OCI-LY1 (cell line): Measurements from ENCODE around the gene WDR74.

ENCODE experiments used
- H2AFZ ChIP-seq: fragments of 200-600 bp; sonication (generic), shearing (Covaris generic); 2 replicates; pipeline ENCODE4 v1.6.0; 2014; ENCODE audit warnings: antibody characterized with exemption, mild to moderate bottlenecking, low read length
- H3F3A ChIP-seq: fragments of 200-600 bp; sonication (generic), shearing (Covaris generic); 2 replicates; pipeline ENCODE4 v1.6.0; 2014; ENCODE audit warnings: mild to moderate bottlenecking, antibody characterized with exemption, low read length, moderate library complexity; ENCODE audit not compliant: insufficient read depth
- H3K27ac ChIP-seq: fragments of 200-600 bp; sonication (generic); 2 replicates; pipeline ENCODE4 v1.5.1; 2014; ENCODE audit warnings: low read length, mixed run types, mild to moderate bottlenecking, low read depth; ENCODE audit not compliant: poor library complexity, severe bottlenecking
- H3K27me3 ChIP-seq: fragments of 200-600 bp; sonication (generic); 2 replicates; pipeline ENCODE4 v1.6.0; 2014; ENCODE audit warnings: antibody characterized with exemption, mild to moderate bottlenecking, low read length, moderate library complexity; ENCODE audit not compliant: insufficient read depth
- H3K36me3 ChIP-seq: fragments of 200-600 bp; sonication (generic); 2 replicates; pipeline ENCODE4 v1.6.1; 2014; ENCODE audit warnings: mild to moderate bottlenecking, antibody characterized with exemption, low read length, moderate library complexity, mixed read lengths; ENCODE audit not compliant: insufficient read depth
- H3K4me1 ChIP-seq: fragments of 200-600 bp; sonication (generic); 2 replicates; pipeline ENCODE4 v1.5.1; 2014; ENCODE audit warnings: mild to moderate bottlenecking, low read length, moderate library complexity; ENCODE audit not compliant: insufficient read depth, severe bottlenecking
- H3K4me2 ChIP-seq: fragments of 200-600 bp; sonication (generic), shearing (Covaris generic); 2 replicates; pipeline ENCODE4 v1.6.1; 2014; ENCODE audit warnings: low read length
- H3K4me3 ChIP-seq: fragments of 200-600 bp; sonication (generic); 2 replicates; pipeline ENCODE4 v1.5.1; 2014; ENCODE audit warnings: low read length, low read depth, mild to moderate bottlenecking, mixed read lengths; ENCODE audit not compliant: poor library complexity, severe bottlenecking
- H3K79me2 ChIP-seq: fragments of 200-600 bp; shearing (Covaris generic); 2 replicates; pipeline ENCODE4 v1.6.1; 2016; ENCODE audit warnings: mixed run types, low read length, mixed read lengths; ENCODE audit not compliant: insufficient read depth
- H3K9ac ChIP-seq: fragments of 200-600 bp; sonication (generic), shearing (Covaris generic); 2 replicates; pipeline ENCODE4 v1.6.1; 2014; ENCODE audit warnings: mild to moderate bottlenecking, low read length, mixed read lengths
- H3K9me2 ChIP-seq: fragments of 200-600 bp; sonication (generic), shearing (Covaris generic); 2 replicates; pipeline ENCODE4 v1.6.1; 2014; ENCODE audit warnings: low read depth, mild to moderate bottlenecking, low read length, mixed read lengths
- H3K9me3 ChIP-seq: fragments of 200-600 bp; shearing (Covaris generic); 2 replicates; pipeline ENCODE4 v1.6.1; 2014; ENCODE audit warnings: low read length, mixed read lengths
- H4K20me1 ChIP-seq: fragments of 200-600 bp; sonication (generic), shearing (Covaris generic); 2 replicates; pipeline ENCODE4 v1.6.0; 2016; ENCODE audit warnings: mild to moderate bottlenecking, low read length; ENCODE audit not compliant: insufficient read depth
- EZH2 ChIP-seq: fragments of 200-600 bp; sonication (generic), shearing (Covaris generic); IDR thresholded peaks from 2 replicates; pipeline ENCODE4 v1.8.0; 2017; ENCODE audit warnings: borderline replicate concordance, mixed run types, mild to moderate bottlenecking, antibody characterized with exemption, low read length, moderate library complexity, mixed read lengths
- TF ChIP-seq, protein P1 (sequence below): fragments of 200-600 bp; sonication (generic), shearing (Covaris generic); IDR thresholded peaks from 2 replicates; pipeline ENCODE4 v1.5.1; 2017; ENCODE audit warnings: mild to moderate bottlenecking, antibody characterized with exemption, low read length, moderate library complexity, mixed read lengths

The WDR74 gene

DNA sequence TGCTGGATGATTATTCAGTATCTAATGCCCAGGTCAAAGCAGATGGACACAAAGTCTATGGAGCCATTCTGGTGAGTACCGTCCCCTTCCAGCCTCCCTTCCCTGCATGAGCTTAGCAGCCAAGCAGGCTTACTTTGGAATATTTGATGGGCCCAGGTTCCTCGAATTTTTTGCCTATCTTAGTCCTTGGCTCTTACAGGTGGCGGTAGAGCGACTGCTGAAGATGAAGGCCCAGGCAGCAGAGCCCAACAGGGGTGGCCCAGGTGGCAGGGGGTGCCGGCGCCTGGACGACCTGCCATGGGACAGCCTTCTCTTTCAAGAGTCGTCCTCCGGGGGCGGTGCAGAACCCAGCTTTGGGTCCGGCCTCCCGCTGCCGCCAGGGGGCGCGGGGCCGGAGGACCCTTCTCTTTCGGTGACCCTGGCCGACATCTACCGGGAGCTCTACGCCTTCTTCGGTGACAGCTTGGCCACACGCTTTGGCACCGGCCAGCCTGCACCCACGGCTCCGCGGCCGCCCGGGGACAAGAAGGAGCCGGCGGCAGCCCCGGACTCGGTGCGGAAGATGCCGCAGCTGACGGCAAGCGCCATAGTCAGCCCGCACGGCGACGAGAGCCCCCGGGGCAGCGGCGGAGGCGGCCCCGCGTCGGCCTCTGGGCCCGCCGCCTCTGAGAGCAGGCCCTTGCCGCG, 52.9 kb downstream of the WDR74 start:
- peak overlapping the region; percentile 98 for H3K4me2 ChIP-seq
- TF ChIP-seq, protein P1, sequence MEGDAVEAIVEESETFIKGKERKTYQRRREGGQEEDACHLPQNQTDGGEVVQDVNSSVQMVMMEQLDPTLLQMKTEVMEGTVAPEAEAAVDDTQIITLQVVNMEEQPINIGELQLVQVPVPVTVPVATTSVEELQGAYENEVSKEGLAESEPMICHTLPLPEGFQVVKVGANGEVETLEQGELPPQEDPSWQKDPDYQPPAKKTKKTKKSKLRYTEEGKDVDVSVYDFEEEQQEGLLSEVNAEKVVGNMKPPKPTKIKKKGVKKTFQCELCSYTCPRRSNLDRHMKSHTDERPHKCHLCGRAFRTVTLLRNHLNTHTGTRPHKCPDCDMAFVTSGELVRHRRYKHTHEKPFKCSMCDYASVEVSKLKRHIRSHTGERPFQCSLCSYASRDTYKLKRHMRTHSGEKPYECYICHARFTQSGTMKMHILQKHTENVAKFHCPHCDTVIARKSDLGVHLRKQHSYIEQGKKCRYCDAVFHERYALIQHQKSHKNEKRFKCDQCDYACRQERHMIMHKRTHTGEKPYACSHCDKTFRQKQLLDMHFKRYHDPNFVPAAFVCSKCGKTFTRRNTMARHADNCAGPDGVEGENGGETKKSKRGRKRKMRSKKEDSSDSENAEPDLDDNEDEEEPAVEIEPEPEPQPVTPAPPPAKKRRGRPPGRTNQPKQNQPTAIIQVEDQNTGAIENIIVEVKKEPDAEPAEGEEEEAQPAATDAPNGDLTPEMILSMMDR = peak; percentile 91
- TF ChIP-seq EZH2 = no peak
- H3F3A ChIP-seq = no peaks in the 10 kb centered on the region
- H3K9me2 ChIP-seq = no peaks in the 10 kb centered on the region
- no peaks in the 10 kb centered on the region for H4K20me1 ChIP-seq
- H3K4me3 ChIP-seq = peak overlapping the region; percentile 95
- H2AFZ ChIP-seq = no peak overlapping the region
- H3K9ac ChIP-seq = peak overlapping the region; percentile 92
- H3K36me3 ChIP-seq = peaks cover 34% of the 10 kb centered on the region; the same call in 1 of the 2 replicates
- no peaks in the 10 kb centered on the region for H3K9me3 ChIP-seq
- peaks cover 43% of the 10 kb centered on the region for H3K4me1 ChIP-seq
- peak overlapping the region; percentile 66 for H3K27ac ChIP-seq
- peaks cover 11% of the 10 kb centered on the region; the same call in 1 of the 2 replicates for H3K79me2 ChIP-seq
- H3K27me3 ChIP-seq = no peaks in the 10 kb centered on the region
